ENCODE results near the gene SDR9C7. TPM values are rescaled to one million over a fixed set of nuclear protein-coding genes. Genes with fewer than 3 reads are reported as not detected.

The SDR9C7 gene
- total and polyA plus RNA-seq, 2 of the 8 experiments (the other 6 are each of a cell fraction or from before 2014, with no cell fraction given) = 0.11 TPM; not detected in 1

DNA sequence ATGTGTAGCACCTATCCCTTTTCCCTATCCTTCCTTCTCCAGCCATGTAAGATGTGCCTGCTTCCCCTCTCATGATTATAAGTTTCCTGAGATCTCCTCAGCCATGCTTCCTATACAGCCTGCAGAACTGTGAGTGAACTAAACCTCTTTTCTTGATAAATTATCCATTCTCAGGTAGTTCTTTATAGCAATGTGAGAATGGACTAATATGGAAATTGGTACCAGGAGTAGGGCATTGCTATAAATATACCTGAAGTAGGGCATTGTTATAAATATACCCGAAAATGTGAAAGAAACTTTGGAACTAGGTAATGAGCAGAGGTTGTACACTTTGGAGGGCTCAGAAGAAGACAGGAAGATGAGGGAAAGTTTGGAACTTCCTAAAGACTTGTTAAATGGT is 48.9 kb downstream of the SDR9C7 start:
- Histone ChIP-seq H3K4me1 (replicated peaks in 1 of 4; ENCODE audit: control insufficient read depth in 3 of 4, insufficient read depth in 4 of 4, low read length in 3 of 4) (no peaks in the 10 kb centered on the region), H3K9ac (replicated peaks in 1 of 4; ENCODE audit: extremely low read depth in 1 of 4, low read depth in 3 of 4, low read length in 3 of 4) (no peak overlapping the region), H3K23ac (ENCODE audit: insufficient read length) (no peak overlapping the region), H2AFZ (ENCODE audit: low read length) (no peak overlapping the region), H4K8ac (ENCODE audit: extremely low read depth, insufficient read depth, low read length) (no peak overlapping the region), H3K79me2 (ENCODE audit: control insufficient read depth in 1 of 2, insufficient read depth in 2 of 2, low read length in 2 of 2) (no peaks in the 10 kb centered on the region), H3K4me2 (ENCODE audit: insufficient read depth in 1 of 2, low read depth in 2 of 2, low read length in 2 of 2) (no peak overlapping the region), H3K18ac (ENCODE audit: extremely low read depth, low read length) (no peak overlapping the region), H2AK5ac (ENCODE audit: low read depth, low read length) (no peak overlapping the region), H3K14ac (ENCODE audit: insufficient read length) (no peak overlapping the region), H3K27me3 (replicated peaks in 1 of 4; ENCODE audit: control insufficient read depth in 3 of 4, extremely low read depth in 1 of 4, insufficient read depth in 3 of 4, low read length in 3 of 4) (no peaks in the 10 kb centered on the region), H2BK12ac (ENCODE audit: low read depth, low read length) (no peak overlapping the region), H3K36me3 (ENCODE audit: control insufficient read depth in 2 of 4, insufficient read depth in 4 of 4, low read length in 3 of 4) (no peaks in the 10 kb centered on the region), H2BK120ac (replicated peaks; ENCODE audit: low read depth, low read length) (no peak overlapping the region), H4K91ac (replicated peaks; ENCODE audit: insufficient read length, low read length) (no peak overlapping the region), H3K27ac (ENCODE audit: low read depth, low read length) (no peak overlapping the region), H3K56ac (replicated peaks; ENCODE audit: insufficient read length, low read depth, low read length) (no peak overlapping the region), H3K23me2 (ENCODE audit: low read depth, low read length) (no peaks in the 10 kb centered on the region), H3K4me3 (ENCODE audit: extremely low read depth in 1 of 4, insufficient read depth in 2 of 4, low read depth in 3 of 4, low read length in 4 of 4) (no peak overlapping the region), H2BK5ac (ENCODE audit: low read depth, low read length) (no peak overlapping the region), H4K20me1 (replicated peaks in 1 of 2; ENCODE audit: control insufficient read depth in 1 of 2, insufficient read depth in 2 of 2, low read length in 2 of 2) (no peaks in the 10 kb centered on the region), H3K79me1 (ENCODE audit: low read depth, low read length) (no peaks in the 10 kb centered on the region), H2BK15ac (ENCODE audit: low read length) (no peak overlapping the region), H3K4ac (replicated peaks; ENCODE audit: insufficient read length, low read depth, low read length) (no peak overlapping the region), H4K5ac (ENCODE audit: insufficient read length, low read depth, low read length) (no peak overlapping the region), H3K9me3 (ENCODE audit: insufficient read depth in 2 of 2, low read depth in 1 of 2, low read length in 1 of 2) (peaks cover 51 to 52% of the 10 kb centered on the region in 2 experiments), H2BK20ac (ENCODE audit: low read length) (no peak overlapping the region)
- POLR2A ChIA-PET (ENCODE audit: partially characterized antibody) = no interaction called here
- FAIRE-seq (no peak), DNase-seq (ENCODE audit: low read depth in 1 of 2, low spot score in 2 of 2) (no peak)
- CTCF ChIA-PET (ENCODE audit: partially characterized antibody) = no interaction called here
- 80% methylated on average over 1 of the region's 1 CpG; no CpG with 5 or more reads in 1 of the 2 experiments for WGBS, 2 experiments (ENCODE audit: extremely low coverage in 1 of 2, insufficient coverage in 1 of 2, insufficient read length in 1 of 2, insufficient replicate concordance in 2 of 2, low coverage in 1 of 2, low lambda C conversion rate in 2 of 2, missing lambda C conversion rate in 1 of 2)
- no peak for TF ChIP-seq NANOG (IDR thresholded peaks at IDR 0.05; ENCODE audit: insufficient read depth, low read depth, low read length, poor library complexity, severe bottlenecking)

All from H1 (cell line).